ENCODE results near the gene CSNK1D.

CSNK1D gene

GRCh38 chr17:82294064-82294773, 20.7 kb upstream of the CSNK1D start:
- DNase-seq: no peak

- peak; percentile 75 to 99 (median 86) for DNase-seq
These were observed 19.0 kb upstream of the CSNK1D start for GRCh38 chr17:82292251-82293154.

GRCh38 chr17:82291582-82292250, 18.2 kb upstream of the CSNK1D start:
- DNase-seq: no peak

- no peak for DNase-seq
These were observed 14.6 kb upstream of the CSNK1D start for GRCh38 chr17:82287868-82288801.

GRCh38 chr17:82287013-82287867, 13.7 kb upstream of the CSNK1D start:
- DNase-seq: no peak

GRCh38 chr17:82285141-82285540, 11.6 kb upstream of the CSNK1D start:
- DNase-seq: no peak

- peak in 1 of 5 experiments; percentile 43 for DNase-seq
These were observed 9.8 kb upstream of the CSNK1D start for GRCh38 chr17:82283208-82283749.

GRCh38 chr17:82282239-82283207, 9.0 kb upstream of the CSNK1D start:
- DNase-seq: no peak

GRCh38 chr17:82281502-82282238, 8.2 kb upstream of the CSNK1D start:
- peak in 1 of 5 experiments; percentile 56 for DNase-seq

GRCh38 chr17:82281076-82281475, 7.6 kb upstream of the CSNK1D start:
- DNase-seq: no peak

GRCh38 chr17:82280537-82280936, 7.0 kb upstream of the CSNK1D start:
- no peak for DNase-seq

GRCh38 chr17:82278786-82279391, 5.4 kb upstream of the CSNK1D start:
- no peak for DNase-seq

GRCh38 chr17:82278308-82278707, 4.8 kb upstream of the CSNK1D start:
- no peak for DNase-seq

GRCh38 chr17:82277851-82278250, 4.4 kb upstream of the CSNK1D start:
- DNase-seq: no peak

GRCh38 chr17:82276938-82277337, 3.4 kb upstream of the CSNK1D start:
- DNase-seq: no peak

- DNase-seq: no peak
These were observed 1.8 kb upstream of the CSNK1D start for GRCh38 chr17:82275326-82275725.

- DNase-seq: no peak
These were observed 877 bp upstream of the CSNK1D start for GRCh38 chr17:82274134-82275020.
